ENCODE results near the gene FLCN. TPM values are rescaled to one million over a fixed set of nuclear protein-coding genes. Genes with fewer than 3 reads are reported as not detected.
"Not testable (repeated sequence)": the region's sequence is repeated elsewhere in the genome, so short reads cannot be mapped to it uniquely, and the experiment has no call there.

FLCN gene
- polyA plus RNA-seq, 3 donors, result 13.0 to 20.4 (median 19.7) TPM

DNA sequence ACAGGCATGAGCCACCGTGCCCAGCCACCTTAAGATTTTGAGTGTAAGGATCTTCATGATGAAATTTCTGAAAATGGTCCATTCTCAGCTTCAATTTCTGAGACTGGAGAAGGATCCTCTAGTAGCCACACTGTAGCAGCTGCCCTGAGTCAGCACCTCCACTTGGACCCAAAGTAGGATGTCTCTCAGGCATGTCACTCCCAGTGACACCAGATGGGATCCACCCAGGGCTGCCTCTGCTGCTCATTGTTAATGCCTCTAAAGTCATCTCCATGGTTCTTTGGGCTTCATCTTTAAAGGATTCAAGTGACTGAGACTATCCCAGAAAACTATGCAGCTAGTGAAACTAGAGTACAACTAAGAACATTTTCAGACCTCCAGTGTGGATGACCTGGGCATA is 38.7 kb downstream of the FLCN start:
- 94 to 100% (median 100%) methylated on average over 1 of the region's 1 CpG for WGBS, 3 donors
- H3K27ac ChIP-seq (ENCODE audit: low read depth, low read length), result no peak overlapping the region

DNA sequence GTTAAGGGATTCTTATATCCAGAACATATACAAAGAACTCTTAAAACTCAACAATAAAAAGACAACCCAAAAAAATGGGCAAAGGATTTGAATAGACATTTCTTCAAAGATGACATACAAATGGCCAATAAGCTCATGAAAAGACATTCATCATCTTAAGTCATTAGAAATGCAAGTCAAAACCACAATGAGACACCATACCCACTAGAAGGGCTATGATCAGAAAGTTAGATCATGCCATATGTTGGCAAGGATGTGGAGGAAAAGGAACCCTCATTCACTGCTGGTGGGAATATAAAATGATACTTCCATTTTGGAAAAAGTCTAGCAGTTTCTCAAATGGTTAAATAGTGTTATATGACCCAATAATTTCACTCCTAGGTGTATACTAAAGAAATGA is 40.2 kb downstream of the FLCN start:
- H3K27ac ChIP-seq (ENCODE audit: low read depth, low read length), result no peak overlapping the region

- 96% methylated on average over 5 of the region's 5 CpGs for WGBS, 3 donors
- not testable (repeated sequence) for H3K27ac ChIP-seq (ENCODE audit: low read depth, low read length)
Measured at GRCh38 chr17:17195466-17195865, 41.5 kb downstream of the FLCN start.

DNA sequence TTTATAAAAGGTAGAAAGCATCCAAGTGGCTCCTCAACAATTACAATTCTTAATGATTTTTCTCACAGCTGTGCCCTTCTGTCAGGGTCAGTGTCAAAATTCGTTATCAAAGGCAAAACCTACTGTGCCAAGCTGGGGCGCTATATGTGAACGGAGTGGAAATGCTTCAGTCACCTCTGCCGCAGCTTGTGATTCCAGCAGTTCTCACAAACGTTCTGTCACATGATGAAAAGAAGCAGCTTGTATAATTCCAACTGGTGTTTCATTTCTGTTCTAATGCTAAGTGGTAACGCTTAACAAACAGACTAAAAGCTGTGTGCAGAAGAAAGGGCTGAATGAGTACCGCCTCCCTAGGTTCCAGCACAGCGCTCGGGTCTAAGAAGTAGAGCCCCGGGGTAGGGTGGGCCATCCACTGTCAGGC is 45.0 kb downstream of the FLCN start:
- no peak overlapping the region for H3K27ac ChIP-seq (ENCODE audit: low read depth, low read length)
- WGBS, 3 donors, result 44 to 70% (median 67%) methylated on average over 10 of the region's 10 CpGs

DNA sequence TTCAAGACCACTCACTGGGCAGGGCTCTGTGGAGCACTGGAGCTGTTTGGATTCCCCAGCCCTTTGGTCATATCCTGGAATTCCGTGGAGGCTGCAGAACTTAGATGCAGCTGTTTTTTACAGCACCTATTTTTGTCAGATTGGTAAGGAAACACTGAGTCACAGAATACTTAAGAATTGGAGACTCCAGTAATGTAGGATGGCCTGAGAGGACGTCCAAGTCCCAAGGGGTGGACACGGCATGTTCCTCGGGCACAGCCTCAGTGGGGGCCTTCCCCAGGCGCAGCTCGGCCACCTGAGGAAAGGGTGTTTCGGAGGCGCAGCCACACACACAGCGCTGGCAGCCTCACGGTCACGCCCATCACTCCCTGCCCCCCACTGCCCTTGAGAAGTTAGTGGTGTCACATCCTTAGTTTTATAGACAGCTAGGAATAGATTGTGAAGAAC is 45.6 kb downstream of the FLCN start:
- no peak overlapping the region for H3K27ac ChIP-seq (ENCODE audit: low read depth, low read length)
- WGBS, 3 donors, result 57 to 76% (median 58%) methylated on average over 11 of the region's 11 CpGs

GRCh38 chr17:17190188-17190587 is 46.8 kb downstream of the FLCN start:
- no peak overlapping the region for H3K27ac ChIP-seq (ENCODE audit: low read depth, low read length)
- WGBS, 3 donors, result 38 to 87% (median 86%) methylated on average over 7 of the region's 7 CpGs

DNA sequence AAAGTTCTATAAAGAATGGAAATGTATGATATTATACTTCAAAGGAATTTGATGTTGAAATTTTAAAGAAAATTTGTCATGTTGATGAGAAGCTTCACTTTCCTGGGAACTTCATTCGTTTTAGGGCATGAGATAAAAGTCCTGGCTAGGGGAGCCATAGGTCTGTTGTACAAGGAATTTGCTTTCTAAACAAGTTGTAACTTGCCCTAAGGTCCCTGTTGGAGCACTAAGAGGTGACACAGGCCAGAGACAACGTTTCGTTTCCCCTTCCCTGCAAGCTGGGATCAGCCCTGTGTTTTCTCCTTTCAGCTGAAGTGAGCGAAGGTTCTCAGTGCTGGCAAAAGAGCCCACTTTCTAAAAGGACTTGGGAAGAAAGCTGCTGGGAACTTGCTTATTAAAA is 47.4 kb downstream of the FLCN start:
- no peak overlapping the region for H3K27ac ChIP-seq (ENCODE audit: low read depth, low read length)
- 36 to 73% (median 67%) methylated on average over 4 of the region's 4 CpGs for WGBS, 3 donors

DNA sequence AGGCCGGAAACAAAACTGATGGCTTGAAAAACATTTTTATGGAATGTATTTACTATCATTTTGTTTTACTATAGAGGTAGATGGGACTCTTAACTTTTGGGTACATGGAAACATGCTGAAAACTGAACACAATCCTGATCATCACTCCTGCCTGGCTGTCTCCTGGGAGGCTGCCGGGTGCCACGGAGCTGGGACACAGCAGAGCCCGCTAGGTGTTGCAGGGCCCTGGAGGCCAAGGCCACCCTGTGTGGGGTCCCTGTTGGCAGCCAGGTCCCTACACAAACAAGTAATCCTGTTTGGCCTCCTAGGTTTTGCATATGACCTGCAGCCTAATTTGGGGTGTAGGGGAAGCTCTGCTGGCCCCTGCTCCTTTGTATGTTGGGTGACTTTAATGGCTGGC is 48.4 kb downstream of the FLCN start:
- WGBS, 3 donors, result 82 to 98% (median 93%) methylated on average over 4 of the region's 4 CpGs
- no peak overlapping the region for H3K27ac ChIP-seq (ENCODE audit: low read depth, low read length)

DNA sequence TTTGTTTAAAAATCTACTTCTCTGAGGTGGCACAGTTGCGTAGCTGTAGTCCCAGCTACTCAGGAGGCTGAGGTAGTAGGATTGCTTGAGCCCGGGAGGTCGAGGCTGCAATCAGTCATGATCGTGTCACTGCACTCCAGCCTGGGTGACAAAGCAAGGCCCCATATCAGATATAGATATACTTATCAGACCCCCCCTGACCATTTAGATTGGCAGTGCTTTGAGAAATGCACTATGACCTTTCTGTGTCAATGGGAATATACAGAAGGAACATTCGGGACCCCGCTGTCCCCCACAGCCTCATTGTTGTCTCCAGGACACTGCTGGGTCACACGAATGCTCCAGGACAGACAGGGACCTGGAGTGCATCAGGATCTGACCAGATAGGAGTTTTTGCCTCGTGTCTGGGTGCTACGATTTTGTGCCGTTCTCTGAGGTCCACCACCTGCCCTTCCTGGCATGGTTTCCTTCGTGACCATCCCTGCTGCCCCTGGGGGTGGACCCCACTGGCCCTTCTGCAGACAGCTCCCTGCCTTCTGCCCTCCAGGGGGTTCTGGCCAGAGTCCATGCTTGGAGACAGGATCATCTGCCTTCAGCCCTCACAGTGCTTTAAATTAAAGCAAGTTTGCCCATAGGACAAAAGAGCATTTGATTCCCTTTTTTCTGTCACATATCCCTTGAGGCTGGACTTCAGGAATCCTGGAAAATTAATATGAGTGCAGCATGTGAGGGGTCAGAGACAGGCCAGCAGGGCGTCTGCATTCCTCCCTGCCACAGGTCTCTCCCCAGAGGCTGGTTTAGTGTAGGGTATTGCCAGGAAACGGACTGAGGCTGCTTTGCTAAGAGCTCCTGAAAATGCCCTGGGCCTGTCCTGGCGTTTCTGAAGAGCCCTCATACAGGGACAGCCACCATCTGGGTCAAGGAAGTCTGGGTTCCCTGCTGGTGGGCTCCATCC is 50.1 kb downstream of the FLCN start:
- 60 to 76% (median 74%) methylated on average over 14 of the region's 14 CpGs for WGBS, 3 donors
- no peak overlapping the region for H3K27ac ChIP-seq (ENCODE audit: low read depth, low read length)

DNA sequence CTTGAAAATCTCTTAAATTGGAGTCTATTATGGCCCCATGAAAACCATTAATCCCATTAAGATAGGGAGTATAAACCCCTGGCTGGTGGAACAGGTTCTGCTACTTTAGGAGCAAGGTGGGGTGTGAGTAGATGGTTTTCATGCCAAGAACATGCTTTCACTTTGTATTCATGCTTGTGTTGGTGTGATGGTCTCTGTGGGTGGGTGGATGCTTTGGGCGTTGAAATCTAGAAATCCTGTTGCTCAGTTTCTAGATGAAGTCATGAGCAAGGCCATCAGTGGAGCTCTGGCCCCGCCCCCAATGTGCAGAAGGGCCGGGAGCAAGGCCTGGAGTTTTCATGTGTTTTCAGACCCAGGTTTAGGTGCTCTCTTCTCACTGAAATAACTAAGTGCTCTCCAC is 50.9 kb downstream of the FLCN start:
- WGBS, 3 donors, result 41 to 62% (median 59%) methylated on average over 3 of the region's 3 CpGs
- H3K27ac ChIP-seq (ENCODE audit: low read depth, low read length), result no peak overlapping the region

DNA sequence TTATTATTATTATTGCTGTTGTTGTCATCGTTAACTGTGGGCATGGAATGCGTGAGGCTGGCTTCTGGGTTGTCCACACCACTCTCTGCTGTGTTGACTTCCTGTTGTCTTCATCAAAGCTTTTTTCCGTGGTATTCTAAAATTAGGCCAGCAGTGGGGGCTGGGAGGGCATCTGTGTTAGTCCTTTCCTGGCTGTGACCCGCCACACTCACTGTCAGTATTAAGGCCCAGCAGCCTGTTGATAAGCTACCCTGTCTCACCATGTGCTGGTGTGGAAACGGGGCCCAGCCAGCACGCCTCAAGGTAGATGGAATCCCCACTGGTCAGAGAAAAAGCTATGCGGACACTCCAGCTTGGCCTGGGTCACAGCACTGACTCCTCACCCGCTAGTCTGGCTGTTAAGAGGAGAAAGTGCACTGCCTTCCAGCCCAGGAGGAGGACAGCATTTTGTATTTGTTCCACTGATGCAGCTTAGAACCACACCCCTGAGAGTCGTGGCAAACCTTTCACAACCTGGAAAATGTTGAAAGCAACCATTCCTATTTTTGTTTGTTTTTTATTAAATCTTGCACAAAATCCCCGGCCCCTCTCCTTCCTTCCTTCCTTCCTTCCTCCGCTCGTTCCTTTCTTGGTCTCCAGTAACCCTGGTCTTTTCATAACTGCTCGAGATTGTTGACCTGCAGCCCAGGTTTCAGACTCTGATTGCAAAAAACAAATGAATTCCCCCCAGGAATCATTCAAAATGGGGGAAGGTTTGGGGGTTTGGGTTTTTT is 51.8 kb downstream of the FLCN start:
- 40 to 69% (median 52%) methylated on average over 13 of the region's 13 CpGs for WGBS, 3 donors
- not testable (repeated sequence) for H3K27ac ChIP-seq (ENCODE audit: low read depth, low read length)

GRCh38 chr17:17183744-17184143 is 53.2 kb downstream of the FLCN start:
- WGBS, 3 donors, result 91 to 95% (median 94%) methylated on average over 4 of the region's 4 CpGs
- H3K27ac ChIP-seq (ENCODE audit: low read depth, low read length), result no peak overlapping the region

- 85 to 95% (median 90%) methylated on average over 6 of the region's 6 CpGs for WGBS, 3 donors
- H3K27ac ChIP-seq (ENCODE audit: low read depth, low read length), result no peak overlapping the region
Measured at GRCh38 chr17:17182598-17183136, 54.3 kb downstream of the FLCN start.

DNA sequence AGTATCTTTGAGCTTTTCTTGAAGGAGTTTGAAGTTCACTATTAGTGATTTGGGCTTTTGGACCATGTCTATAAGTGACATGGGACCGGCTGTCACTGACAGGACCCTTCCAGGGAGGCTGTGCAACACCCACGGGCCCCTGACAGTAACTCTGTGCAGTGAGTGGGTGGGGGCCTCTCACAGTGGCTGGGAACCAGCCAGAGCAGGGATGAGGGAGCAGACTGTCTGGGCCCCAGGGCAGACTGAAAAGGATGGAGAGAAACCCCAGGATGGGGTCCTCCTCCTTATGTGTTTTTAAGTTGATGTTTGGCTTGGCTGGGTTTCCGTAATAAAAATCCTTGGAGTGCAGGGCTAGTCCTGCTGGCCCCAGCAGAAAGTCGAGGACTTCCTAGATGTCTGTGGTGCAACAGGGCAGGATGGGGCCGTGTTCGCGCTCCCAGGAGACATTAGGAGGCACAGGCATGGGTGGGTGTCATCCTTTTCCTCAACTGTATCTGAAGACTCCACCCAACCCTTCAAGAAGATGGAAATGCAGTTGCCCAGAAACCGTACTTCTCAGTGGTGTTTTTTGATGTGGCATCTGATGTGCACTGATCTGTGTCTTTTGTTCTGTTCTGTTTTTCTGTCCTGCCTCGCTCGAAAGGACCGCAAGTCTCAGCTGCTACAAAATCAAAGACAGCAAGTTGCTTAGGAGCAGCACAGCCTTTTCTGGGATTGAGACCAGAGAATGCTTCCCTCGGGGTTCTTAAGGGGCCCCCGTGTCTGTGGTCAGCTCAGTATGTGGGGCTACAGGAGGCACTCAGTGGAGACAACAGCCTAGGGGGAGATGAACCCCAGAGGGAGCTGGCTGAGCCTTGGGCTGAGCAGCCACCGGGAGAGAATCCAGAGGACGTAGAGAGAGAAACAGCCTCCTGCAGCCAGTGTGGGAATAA is 55.0 kb downstream of the FLCN start:
- H3K27ac ChIP-seq (ENCODE audit: low read depth, low read length), result no peak overlapping the region
- 77 to 81% (median 80%) methylated on average over 15 of the region's 15 CpGs for WGBS, 3 donors

DNA sequence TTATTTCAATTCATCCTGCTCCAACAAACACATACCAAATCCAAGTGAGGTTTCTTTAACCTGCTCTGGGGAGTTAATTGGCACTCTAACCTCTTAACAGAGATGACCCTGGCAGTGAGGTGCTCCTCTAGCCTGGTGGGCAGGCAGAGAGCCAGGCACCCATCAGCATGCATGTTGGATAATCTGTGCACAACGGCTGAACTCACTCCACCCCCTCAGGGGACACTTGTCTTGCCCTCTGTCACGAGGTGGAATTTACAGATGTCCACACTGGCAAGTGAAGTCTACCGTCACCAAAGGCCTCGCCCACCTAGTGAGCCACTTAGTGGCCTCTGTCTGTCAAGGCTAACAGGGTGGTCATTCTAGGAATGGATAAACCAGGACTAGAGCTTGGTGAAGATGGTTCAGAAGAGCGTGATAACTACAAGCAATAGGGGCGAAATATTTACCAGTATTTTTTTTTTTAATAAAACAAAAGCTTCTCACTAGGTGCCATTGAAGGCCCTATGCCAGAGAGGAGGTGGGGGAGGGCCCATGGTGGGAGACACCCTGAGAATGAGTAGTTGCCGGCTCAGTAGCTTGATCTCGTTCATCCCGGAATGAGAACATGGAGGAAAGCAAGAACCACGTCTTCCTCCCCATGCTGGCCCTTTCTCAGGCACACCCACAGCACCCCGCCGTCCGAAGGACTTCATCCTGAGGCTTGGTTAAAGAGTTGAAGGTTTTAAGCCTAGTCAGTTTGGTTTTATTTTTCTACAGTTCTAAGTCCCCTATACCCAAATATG is 56.0 kb downstream of the FLCN start:
- no peak overlapping the region for H3K27ac ChIP-seq (ENCODE audit: low read depth, low read length)

GRCh38 chr17:17180141-17180603 is 56.8 kb downstream of the FLCN start:
- no peak overlapping the region for H3K27ac ChIP-seq (ENCODE audit: low read depth, low read length)
- 88 to 95% (median 88%) methylated on average over 9 of the region's 9 CpGs for WGBS, 3 donors

More for the DNA sequence above, 56.0 kb downstream of the FLCN start:
- 81 to 84% (median 82%) methylated on average over 13 of the region's 13 CpGs for WGBS, 3 donors

DNA sequence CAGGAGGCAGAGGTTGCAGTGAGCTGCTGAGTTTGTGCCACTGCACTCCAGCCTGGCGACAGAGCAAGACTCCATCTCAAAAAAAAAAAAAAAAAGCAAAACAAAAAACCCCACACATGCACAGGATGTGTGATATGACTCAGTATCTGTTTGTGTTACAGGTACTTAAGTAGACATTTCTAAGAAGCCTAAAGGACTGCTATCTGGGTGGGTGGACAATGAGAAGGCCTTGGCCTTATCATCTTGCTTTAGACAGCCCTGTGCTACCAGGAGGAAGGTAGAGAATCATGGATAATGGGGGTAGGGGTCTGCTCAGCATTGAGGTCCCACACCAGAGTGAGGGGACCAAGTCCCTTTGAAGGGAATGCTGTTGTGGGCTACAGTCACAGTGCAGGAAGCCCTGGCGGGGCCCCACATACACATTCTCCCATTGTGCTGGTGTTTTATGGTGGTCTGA is 57.6 kb downstream of the FLCN start:
- H3K27ac ChIP-seq (ENCODE audit: low read depth, low read length), result no peak overlapping the region
- 60 to 89% (median 84%) methylated on average over 2 of the region's 2 CpGs for WGBS, 3 donors

Measured in adipose tissue (tissue), 3 donors.